Measurements from ENCODE around the gene PSORS1C2. TPM values are rescaled to one million over a fixed set of nuclear protein-coding genes. Genes with fewer than 3 reads are reported as not detected.

The PSORS1C2 gene
- total RNA-seq, 1 experiment from 2014 or later: 0.33 TPM

DNA sequence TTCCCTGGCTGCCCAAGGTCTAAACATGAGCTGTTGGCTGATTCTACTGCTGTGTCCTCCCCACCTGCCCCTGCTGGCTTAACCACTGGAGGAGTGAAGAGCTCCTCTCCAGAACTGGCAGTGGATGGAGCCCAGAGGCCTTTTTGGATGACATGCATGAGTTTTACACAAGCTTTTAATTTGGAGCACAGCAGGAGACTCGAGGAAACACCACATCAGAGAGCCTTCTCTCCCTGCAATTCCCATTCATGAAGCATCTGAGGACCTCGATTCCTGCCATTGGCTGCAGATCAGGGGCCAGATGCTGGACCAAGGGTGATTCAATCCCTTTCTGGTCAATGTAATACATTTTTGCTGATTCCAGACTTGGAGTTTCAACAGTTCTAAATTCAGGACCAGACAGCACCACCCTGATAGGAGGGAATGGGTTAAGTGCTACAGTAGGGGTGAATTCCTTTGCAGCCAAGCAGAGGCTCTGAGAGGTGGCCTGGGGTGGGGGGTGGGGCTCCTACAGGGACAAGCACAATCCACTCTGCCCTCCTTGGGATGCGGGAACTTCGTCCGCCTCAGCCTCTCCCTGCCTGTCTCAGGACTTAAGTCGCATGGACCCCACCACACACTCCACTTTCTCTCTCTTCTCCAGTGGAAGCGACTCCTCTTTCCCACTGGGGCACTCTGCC lies 24.9 kb downstream of the PSORS1C2 start:
- no peaks in the 10 kb centered on the region; the same call in 1 of the 2 replicates for H3K27me3 ChIP-seq (ENCODE audit: insufficient read depth, low read length)
- H2AK5ac ChIP-seq (ENCODE audit: insufficient read length, low read length): no peak overlapping the region
- H3K79me1 ChIP-seq (ENCODE audit: insufficient read depth, low read depth, low read length, poor library complexity, severe bottlenecking): no peaks in the 10 kb centered on the region
- no peak overlapping the region for H2BK20ac ChIP-seq (ENCODE audit: low read depth, low read length, poor library complexity, severe bottlenecking)
- Mint-ChIP-seq H3K4me1 (peaks cover 50 to 58% of the 10 kb centered on the region in 2 experiments), H3K36me3 (ENCODE audit: insufficient read depth in 1 of 3, low read depth in 3 of 3) (no peaks in the 10 kb centered on the region), H3K9me3 (no peaks in the 10 kb centered on the region; a peak in 1 of 5 replicates), H3K4me3 (no peak overlapping the region), H3K27ac (peak overlapping the region in 1 of 3 experiments; percentile 29; a peak in 2 of 7 replicates), H3K27me3 (ENCODE audit: low read depth) (peaks cover 65% of the 10 kb centered on the region)
- H3K4me2 ChIP-seq (ENCODE audit: insufficient read depth, insufficient read length, low read length): no peak overlapping the region
- no peak overlapping the region for H3K56ac ChIP-seq (ENCODE audit: insufficient read length, low read depth, low read length)
- H3K18ac ChIP-seq (ENCODE audit: insufficient read length, low read depth, low read length): no peak overlapping the region
- peaks cover 14% of the 10 kb centered on the region; the same call in 1 of the 2 replicates for H3K4me1 ChIP-seq (ENCODE audit: insufficient read depth, low read length)
- H3K23ac ChIP-seq (ENCODE audit: insufficient read length, low read depth, low read length): no peak overlapping the region
- H3K27ac ChIP-seq (ENCODE audit: insufficient read length, low read depth, low read length): no peak overlapping the region
- no peaks in the 10 kb centered on the region for H3K9me3 ChIP-seq (ENCODE audit: control insufficient read depth, low read depth, low read length)
- no peak overlapping the region for H2BK5ac ChIP-seq (ENCODE audit: insufficient read length, low read length)
- TF ChIP-seq, protein P1, sequence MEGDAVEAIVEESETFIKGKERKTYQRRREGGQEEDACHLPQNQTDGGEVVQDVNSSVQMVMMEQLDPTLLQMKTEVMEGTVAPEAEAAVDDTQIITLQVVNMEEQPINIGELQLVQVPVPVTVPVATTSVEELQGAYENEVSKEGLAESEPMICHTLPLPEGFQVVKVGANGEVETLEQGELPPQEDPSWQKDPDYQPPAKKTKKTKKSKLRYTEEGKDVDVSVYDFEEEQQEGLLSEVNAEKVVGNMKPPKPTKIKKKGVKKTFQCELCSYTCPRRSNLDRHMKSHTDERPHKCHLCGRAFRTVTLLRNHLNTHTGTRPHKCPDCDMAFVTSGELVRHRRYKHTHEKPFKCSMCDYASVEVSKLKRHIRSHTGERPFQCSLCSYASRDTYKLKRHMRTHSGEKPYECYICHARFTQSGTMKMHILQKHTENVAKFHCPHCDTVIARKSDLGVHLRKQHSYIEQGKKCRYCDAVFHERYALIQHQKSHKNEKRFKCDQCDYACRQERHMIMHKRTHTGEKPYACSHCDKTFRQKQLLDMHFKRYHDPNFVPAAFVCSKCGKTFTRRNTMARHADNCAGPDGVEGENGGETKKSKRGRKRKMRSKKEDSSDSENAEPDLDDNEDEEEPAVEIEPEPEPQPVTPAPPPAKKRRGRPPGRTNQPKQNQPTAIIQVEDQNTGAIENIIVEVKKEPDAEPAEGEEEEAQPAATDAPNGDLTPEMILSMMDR (conservative IDR thresholded peaks at IDR 0.05): no peak
- no peak overlapping the region for H3K9ac ChIP-seq (ENCODE audit: extremely low read depth, insufficient read length, low read length)
- no peaks in the 10 kb centered on the region for H3K79me2 ChIP-seq (ENCODE audit: insufficient read depth, low read length)
- H4K8ac ChIP-seq (replicated peaks; ENCODE audit: insufficient read length, low read depth, low read length): no peak overlapping the region
- H3T11ph ChIP-seq (ENCODE audit: low read length): no peak overlapping the region
- no peak overlapping the region for H4K91ac ChIP-seq (ENCODE audit: insufficient read length, low read depth, low read length)
- no peak overlapping the region for H2BK15ac ChIP-seq (ENCODE audit: low read depth, low read length)
- H3K14ac ChIP-seq (ENCODE audit: insufficient read depth, low read length): peak overlapping the region; percentile 36; the same call in 1 of the 2 replicates
- no peak overlapping the region for H2BK12ac ChIP-seq (ENCODE audit: insufficient read length, low read depth, low read length)
- DNase-seq: no peak
- no peaks in the 10 kb centered on the region for H3K23me2 ChIP-seq (ENCODE audit: insufficient read length, low read depth, low read length, poor library complexity, severe bottlenecking)
- no peaks in the 10 kb centered on the region for H4K20me1 ChIP-seq (ENCODE audit: control insufficient read depth, insufficient read depth, insufficient read length)
- no peak overlapping the region for H4K5ac ChIP-seq (ENCODE audit: insufficient read length, low read depth, low read length)
- H2AFZ ChIP-seq (ENCODE audit: low read length): no peak overlapping the region
- WGBS (ENCODE audit: extremely low coverage, insufficient read length, low lambda C conversion rate): no CpG with 5 or more reads among the region's 7 CpGs
- H3K4ac ChIP-seq (ENCODE audit: low read depth, low read length): no peak overlapping the region
- H2BK120ac ChIP-seq (ENCODE audit: low read depth, low read length, poor library complexity, severe bottlenecking): no peak overlapping the region
